HepG2 (cell line): ENCODE data around the gene DAAM1. TPM values are rescaled to one million over a fixed set of nuclear protein-coding genes. Genes with fewer than 3 reads are reported as not detected.

ENCODE experiments used
- ATAC-seq: fragments of 200-7000 bp; cut with Tn5 transposase; 3 replicates; pipeline ENCODE4 v1.9.1; 2020; ENCODE audit warnings: mild to moderate bottlenecking, moderate library complexity
- BruUV-seq: library from RNA; stranded (reverse); fragments of 400-500 nt; replicated peaks from 2 replicates; lab custom pipeline; 2021; lab: Mats Ljungman, UMichigan
- CTCF ChIA-PET: fragments of 300-600 bp; formaldehyde crosslinking; extraction: SDS; loops from one replicate; lab custom pipeline; 2021; ENCODE audit warnings: low total read pairs, inconsistent platforms, low intra/inter-chr PET ratio; lab: Yijun Ruan, JAX
- POLR2A ChIA-PET: fragments of 350-600 bp; sonication (Branson Sonifier 250); formaldehyde crosslinking; loops from one replicate; lab custom pipeline; 2020; ENCODE audit warnings: antibody characterized with exemption, inconsistent platforms; lab: Yijun Ruan, JAX
- DNase-seq: peaks from one replicate; pipeline ENCODE4 v3.0.0-alpha.2; 2015; ENCODE audit warnings: low spot score
- FAIRE-seq: peaks from 3 replicates; lab custom pipeline; 2011; peaks lifted over from hg19 to GRCh38; lab: Jason Lieb, UNC
- H2AFZ ChIP-seq: one replicate; pipeline ENCODE4 v1.6.1; 2011; ENCODE audit warnings: low read length, inconsistent platforms
- H3K27ac ChIP-seq: fragments of 300-600 bp; 3 replicates; pipeline ENCODE4 v1.8.0; 2011; ENCODE audit warnings: mixed run types, mild to moderate bottlenecking, mixed read lengths, low read length, inconsistent platforms; ENCODE audit not compliant: insufficient read depth; ENCODE audit errors: extremely low read length
- H3K27me3 ChIP-seq, 2 experiments: fragments of 200-600 bp in 1 of 2; 2 replicates in 1 of 2; 3 replicates in 1 of 2; pipeline versions ENCODE4 v1.6.0 to v1.8.0; 2011; ENCODE audit warnings: low read length in 2 of 2, mild to moderate bottlenecking in 2 of 2, moderate library complexity in 2 of 2, inconsistent platforms in 1 of 2; ENCODE audit not compliant: insufficient read depth in 2 of 2, control insufficient read depth in 1 of 2
- H3K36me3 ChIP-seq, 2 experiments: fragments of 200-600 bp in 1 of 2; replicated peaks in 1 of 2; 2 replicates in 1 of 2; 3 replicates in 1 of 2; pipeline versions ENCODE4 v1.5.1 to v1.8.0; 2011; ENCODE audit warnings: low read length in 2 of 2, inconsistent platforms in 1 of 2; ENCODE audit not compliant: insufficient read depth in 2 of 2, control insufficient read depth in 1 of 2
- H3K4me1 ChIP-seq: 2 replicates; pipeline ENCODE4 v1.5.1; 2012; ENCODE audit warnings: low read length, inconsistent platforms; ENCODE audit not compliant: insufficient read depth
- H3K4me2 ChIP-seq: 2 replicates; pipeline ENCODE4 v1.6.0; 2011; ENCODE audit warnings: low read depth, low read length, inconsistent platforms
- H3K4me3 ChIP-seq, 3 experiments: fragments of 200-600 bp in 1 of 3; sonication (generic), shearing (Covaris generic) in 1 of 3; replicated peaks in 1 of 3; 2 replicates each; pipeline ENCODE4 v1.5.1; 2011 to 2016; ENCODE audit warnings: low read length in 3 of 3, inconsistent platforms in 2 of 3, low read depth in 2 of 3, mild to moderate bottlenecking in 2 of 3, control low read depth in 1 of 3, mixed read lengths in 1 of 3; ENCODE audit not compliant: insufficient read depth in 1 of 3
- H3K79me2 ChIP-seq: one replicate; pipeline ENCODE4 v1.6.1; 2011; ENCODE audit warnings: low read length, inconsistent platforms; ENCODE audit not compliant: insufficient read depth
- H3K9ac ChIP-seq: 2 replicates; pipeline ENCODE4 v1.6.0; 2011; ENCODE audit warnings: mild to moderate bottlenecking, low read depth, low read length, inconsistent platforms; ENCODE audit not compliant: insufficient read depth
- H3K9me3 ChIP-seq: 2 replicates; pipeline ENCODE4 v1.5.1; 2012; ENCODE audit warnings: mild to moderate bottlenecking, low read length
- H4K20me1 ChIP-seq: 2 replicates; pipeline ENCODE4 v1.6.0; 2011; ENCODE audit warnings: inconsistent platforms, mild to moderate bottlenecking, low read length, moderate library complexity; ENCODE audit not compliant: insufficient read depth
- FOSL2 ChIP-seq: sonication (generic); formaldehyde crosslinking; IDR thresholded peaks from 2 replicates; pipeline ENCODE4 v1.4.0; 2020; ENCODE audit warnings: missing genetic modification reagents
- MAFK ChIP-seq, 2 experiments: IDR thresholded peaks in 1 of 2; conservative IDR thresholded peaks in 1 of 2; 2 replicates each; pipeline ENCODE4 v1.6.1; 2011; ENCODE audit warnings: improper control_type of control experiment in 2 of 2, low read length in 2 of 2
- NCOA1 ChIP-seq: sonication (generic); formaldehyde crosslinking; IDR thresholded peaks from 2 replicates; pipeline ENCODE4 v1.9.0; 2021; ENCODE audit warnings: missing genetic modification reagents
- SMAD3 ChIP-seq: sonication (generic); formaldehyde crosslinking; IDR thresholded peaks from 2 replicates; pipeline ENCODE4 v1.4.0; 2020; ENCODE audit warnings: missing genetic modification reagents
- SMAD9 ChIP-seq: sonication (generic); formaldehyde crosslinking; IDR thresholded peaks from 2 replicates; pipeline ENCODE4 v1.5.1; 2020; ENCODE audit warnings: mild to moderate bottlenecking, missing genetic modification reagents
- SMARCC2 ChIP-seq: fragments of 450-650 bp; IDR thresholded peaks from 2 replicates; pipeline ENCODE4 v1.6.1; 2017; ENCODE audit warnings: antibody characterized with exemption, mild to moderate bottlenecking
- TBX3 ChIP-seq: fragments of 450-650 bp; IDR thresholded peaks from 2 replicates; pipeline ENCODE4 v1.6.1; 2017; ENCODE audit warnings: antibody characterized with exemption, mild to moderate bottlenecking, inconsistent platforms, borderline replicate concordance
- WIZ ChIP-seq: sonication (generic); formaldehyde crosslinking; IDR thresholded peaks from 2 replicates; pipeline ENCODE4 v1.5.1; 2020; ENCODE audit warnings: mild to moderate bottlenecking, missing genetic modification reagents
- ZC3H13 ChIP-seq: sonication (generic); formaldehyde crosslinking; IDR thresholded peaks from 2 replicates; pipeline ENCODE4 v1.8.1; 2023; ENCODE audit warnings: mild to moderate bottlenecking, missing genetic modification reagents, moderate library complexity
- ZNF460 ChIP-seq: sonication (generic); formaldehyde crosslinking; IDR thresholded peaks from 2 replicates; pipeline ENCODE4 v1.5.1; 2020; ENCODE audit warnings: missing genetic modification reagents, mild to moderate bottlenecking, borderline replicate concordance
- ZNF570 ChIP-seq: sonication (generic); formaldehyde crosslinking; IDR thresholded peaks from 2 replicates; pipeline ENCODE4 v1.4.0; 2020; ENCODE audit warnings: mild to moderate bottlenecking, missing genetic modification reagents, borderline replicate concordance
- ZNF704 ChIP-seq: sonication (generic); formaldehyde crosslinking; IDR thresholded peaks from 2 replicates; pipeline ENCODE4 v1.8.1; 2023; ENCODE audit warnings: mild to moderate bottlenecking, inconsistent platforms, moderate library complexity, missing genetic modification reagents, borderline replicate concordance
- WGBS: methylation state at CpG from one replicate; pipeline ENCODE4 v1.1.6; 2017; ENCODE audit warnings: low lambda C conversion rate; 5-methylcytosine and 5-hydroxymethylcytosine counted together
- in situ Hi-C: cut with HindIII; loops from 2 replicates; pipeline ENCODE4 v1.10.0; 2017; ENCODE audit warnings: low pct_unique_long_range_greater_than_20kb; ENCODE audit not compliant: extremely low pct_ligation_motif_present
- intact Hi-C: fragments of 100-400 bp; cut with micrococcal nuclease; formaldehyde crosslinking; loops from one replicate; pipeline ENCODE4 v1.10.0; 2022; ENCODE audit not compliant: unreplicated experiment
- polyA plus RNA-seq, 8 experiments: library from polyadenylated mRNA; depleted of rRNA in 3 of 8; stranded (reverse) in 7 of 8; unstranded in 1 of 8; fragments of >200 nt; fragmentation: Illumina TruSeq in 4 of 8; extraction: Trizol in 4 of 8; gene quantifications; 2 replicates each; pipeline versions ENCODE4 v1.2.1 to v1.2.3, GENCODE V29; 2011 to 2016; ENCODE audit warnings: low read depth in 4 of 8, missing spikeins in 1 of 8, mixed read lengths in 1 of 8; ENCODE audit not compliant: insufficient read depth in 1 of 8
- total RNA-seq, 5 experiments: library from RNA; depleted of rRNA; stranded (reverse); fragments of >200 nt; fragmentation: Illumina TruSeq; extraction: Trizol; gene quantifications; 2 replicates each; pipeline ENCODE4 v1.2.3, GENCODE V29; 2016; ENCODE audit warnings: low read depth in 1 of 5
- TF ChIP-seq, protein P1 (sequence below): sonication (generic); formaldehyde crosslinking; IDR thresholded peaks from 2 replicates; pipeline ENCODE4 v1.5.1; 2020; ENCODE audit warnings: missing genetic modification reagents, mild to moderate bottlenecking, borderline replicate concordance

DAAM1 gene
- total and polyA plus RNA-seq, 2 of the 13 experiments (the other 11 are each of a cell fraction or from before 2014, with no cell fraction given) = 10.9 to 24.5 TPM

- WGBS = 10% methylated on average over 1 of the region's 1 CpG
- 0 out of 2 replicates have a peak, but pooled peaks cover 4% of the 10 kb centered on the region for H3K4me1 ChIP-seq
- DNase-seq = no peak
- no peak for FAIRE-seq
- H3K27me3 ChIP-seq = peaks cover 0 to 3% of the 10 kb centered on the region in 2 experiments; a peak in 1 of 5 replicates
- H3K9ac ChIP-seq = no peak overlapping the region
- no peak overlapping the region for H3K4me2 ChIP-seq
- H2AFZ ChIP-seq = no peak overlapping the region
- no peaks in the 10 kb centered on the region for H4K20me1 ChIP-seq
- intact Hi-C loops (no loop called here), in situ Hi-C loops (no loop called here)
- no TSS peak for BruUV-seq
- H3K79me2 ChIP-seq = no peaks in the 10 kb centered on the region
- TF ChIP-seq ZC3H13 (CRISPR knock-in tag) = no peak
- POLR2A ChIA-PET = no interaction called here
- no peak overlapping the region for H3K27ac ChIP-seq
- H3K9me3 ChIP-seq = no peaks in the 10 kb centered on the region
- CTCF ChIA-PET = no interaction called here
- ATAC-seq = no peak
- no peaks in the 10 kb centered on the region for H3K36me3 ChIP-seq
- no peak overlapping the region for H3K4me3 ChIP-seq
Observed at GRCh38 chr14:59147007-59147406, 41.5 kb upstream of the DAAM1 start.

- CTCF ChIA-PET = no interaction called here
- in situ Hi-C loops = no loop called here
- TF ChIP-seq ZNF570 (CRISPR knock-in tag) = no peak
- no peak for TF ChIP-seq SMAD3 (CRISPR knock-in tag)
- no peak for TF ChIP-seq TBX3
- TF ChIP-seq SMAD9 = no peak
- no peak for TF ChIP-seq MAFK (conservative IDR thresholded peaks at IDR 0.05 in 1 of 2, IDR thresholded peaks at IDR 0.05 in 1 of 2; ENCODE audit: low read length in 2 of 2)
- TF ChIP-seq SMARCC2 = no peak
- TF ChIP-seq NCOA1 (CRISPR knock-in tag) = no peak
- TF ChIP-seq, protein P1, sequence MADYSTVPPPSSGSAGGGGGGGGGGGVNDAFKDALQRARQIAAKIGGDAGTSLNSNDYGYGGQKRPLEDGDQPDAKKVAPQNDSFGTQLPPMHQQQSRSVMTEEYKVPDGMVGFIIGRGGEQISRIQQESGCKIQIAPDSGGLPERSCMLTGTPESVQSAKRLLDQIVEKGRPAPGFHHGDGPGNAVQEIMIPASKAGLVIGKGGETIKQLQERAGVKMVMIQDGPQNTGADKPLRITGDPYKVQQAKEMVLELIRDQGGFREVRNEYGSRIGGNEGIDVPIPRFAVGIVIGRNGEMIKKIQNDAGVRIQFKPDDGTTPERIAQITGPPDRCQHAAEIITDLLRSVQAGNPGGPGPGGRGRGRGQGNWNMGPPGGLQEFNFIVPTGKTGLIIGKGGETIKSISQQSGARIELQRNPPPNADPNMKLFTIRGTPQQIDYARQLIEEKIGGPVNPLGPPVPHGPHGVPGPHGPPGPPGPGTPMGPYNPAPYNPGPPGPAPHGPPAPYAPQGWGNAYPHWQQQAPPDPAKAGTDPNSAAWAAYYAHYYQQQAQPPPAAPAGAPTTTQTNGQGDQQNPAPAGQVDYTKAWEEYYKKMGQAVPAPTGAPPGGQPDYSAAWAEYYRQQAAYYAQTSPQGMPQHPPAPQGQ (CRISPR knock-in tag) = no peak
- TF ChIP-seq WIZ (CRISPR knock-in tag) = no peak
- TF ChIP-seq ZNF704 (CRISPR knock-in tag) = no peak
- no peak for TF ChIP-seq ZNF460 (CRISPR knock-in tag)
- no peak for TF ChIP-seq FOSL2 (CRISPR knock-in tag)
Observed at GRCh38 chr14:59148334-59148900, 40.0 kb upstream of the DAAM1 start.

More at GRCh38 chr14:59148334-59148900, 40.0 kb upstream of the DAAM1 start:
- H3K4me3 ChIP-seq = no peak overlapping the region
- no TSS peak for BruUV-seq
- H3K79me2 ChIP-seq = no peaks in the 10 kb centered on the region
- H3K9ac ChIP-seq = no peak overlapping the region
- WGBS = 16% methylated on average over 4 of the region's 4 CpGs
- H3K36me3 ChIP-seq = no peaks in the 10 kb centered on the region
- no peak for ATAC-seq
- no peaks in the 10 kb centered on the region for H3K9me3 ChIP-seq
- peaks cover 0 to 3% of the 10 kb centered on the region in 2 experiments; a peak in 1 of 5 replicates for H3K27me3 ChIP-seq
- POLR2A ChIA-PET = no interaction called here
- no peak overlapping the region for H3K27ac ChIP-seq
- no peak overlapping the region for H2AFZ ChIP-seq
- H3K4me2 ChIP-seq = no peak overlapping the region
- no peaks in the 10 kb centered on the region for H4K20me1 ChIP-seq
- intact Hi-C loops = loop anchor here (2.0 kb wide), 1 partner anchor 14 kb away; no protein-coding TSS in a partner anchor
- H3K4me1 ChIP-seq = no peaks in the 10 kb centered on the region
- FAIRE-seq = no peak
- DNase-seq = no peak
